Mesodermal cell (in vitro differentiated cells): Measurements from ENCODE around the gene OR1F1.
A peak's percentile ranks its signal among the peaks of the same experiment; 100 is the strongest.
"Not testable (repeated sequence)": the region's sequence is repeated elsewhere in the genome, so short reads cannot be mapped to it uniquely, and the experiment has no call there.

Experiments used
- H3K27ac ChIP-seq: 2 replicates; pipeline ENCODE4 v1.7.0; 2013; ENCODE audit warnings: mild to moderate bottlenecking, low read depth, low read length, moderate library complexity; ENCODE audit not compliant: severe bottlenecking
- H3K36me3 ChIP-seq: 2 replicates; pipeline ENCODE4 v1.7.1; 2013; ENCODE audit warnings: mild to moderate bottlenecking, low read length, moderate library complexity; ENCODE audit not compliant: control insufficient read depth, insufficient read depth
- H3K4me1 ChIP-seq: one replicate; pipeline ENCODE4 v1.7.1; 2013; ENCODE audit warnings: mild to moderate bottlenecking, low read length; ENCODE audit not compliant: insufficient read depth, control insufficient read depth, poor library complexity, severe bottlenecking
- H3K4me3 ChIP-seq: 2 replicates; pipeline ENCODE4 v1.7.0; 2013; ENCODE audit warnings: low read length, control low read depth, mild to moderate bottlenecking; ENCODE audit not compliant: insufficient read depth, poor library complexity, severe bottlenecking; ENCODE audit errors: extremely low read depth
- H3K9me3 ChIP-seq: 2 replicates; pipeline ENCODE4 v1.7.1; 2013; ENCODE audit warnings: mild to moderate bottlenecking, low read length, moderate library complexity; ENCODE audit not compliant: control insufficient read depth
- WGBS, 2 experiments: methylation state at CpG; one replicate each; pipeline ENCODE4 v1.1.5; 2013; ENCODE audit warnings: missing lambda C conversion rate in 2 of 2; ENCODE audit not compliant: insufficient coverage in 2 of 2; 5-methylcytosine and 5-hydroxymethylcytosine counted together

The OR1F1 gene

DNA sequence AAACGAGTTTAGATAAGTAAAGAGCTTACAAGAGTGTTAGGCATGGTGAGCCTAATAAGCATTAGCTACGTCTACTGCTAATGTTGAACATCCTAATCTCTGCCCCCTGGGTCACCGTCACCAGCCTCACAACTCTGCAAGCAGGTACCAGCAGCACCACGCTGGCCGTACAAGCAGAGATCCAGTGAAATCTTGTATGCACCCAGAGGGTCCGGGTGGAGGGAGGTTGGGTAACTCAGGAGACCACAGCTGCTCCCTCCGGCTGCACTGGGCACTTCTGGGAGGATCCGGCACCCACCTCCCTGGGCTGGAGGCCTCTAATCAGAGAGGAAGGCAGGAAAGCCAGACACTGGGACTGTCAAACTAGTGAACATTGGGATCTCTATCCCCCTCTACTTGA, 8.4 kb upstream of the OR1F1 start:
- no peak overlapping the region for H3K27ac ChIP-seq
- no peaks in the 10 kb centered on the region for H3K36me3 ChIP-seq
- H3K4me1 ChIP-seq: no peaks in the 10 kb centered on the region
- no peaks in the 10 kb centered on the region for H3K9me3 ChIP-seq
- H3K4me3 ChIP-seq: no peak overlapping the region
- 84 to 85% methylated on average over 7 to 8 of the region's 8 CpGs for WGBS, 2 experiments

DNA sequence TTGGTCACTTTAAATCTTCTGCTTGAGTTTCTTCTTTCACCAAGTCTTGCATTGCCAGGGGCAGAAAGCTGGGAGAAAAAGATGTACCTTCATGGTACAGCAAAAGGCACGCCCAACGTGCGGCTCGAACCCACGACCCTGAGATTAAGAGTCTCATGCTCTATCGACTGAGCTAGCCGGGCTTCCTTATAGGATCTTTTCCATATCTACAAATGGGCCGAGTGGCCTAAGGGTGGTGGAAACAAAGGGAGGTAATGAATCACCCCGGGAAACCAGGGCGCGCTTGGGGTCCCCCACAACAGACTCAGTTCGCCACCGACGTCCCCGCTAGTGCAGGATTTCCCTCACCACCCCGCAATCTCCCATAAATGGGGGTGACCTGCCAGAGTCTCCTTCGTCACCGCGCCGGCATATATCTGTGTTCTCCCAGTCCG, 7.5 kb upstream of the OR1F1 start:
- Histone ChIP-seq H3K9me3 (no peaks in the 10 kb centered on the region), H3K36me3 (no peaks in the 10 kb centered on the region), H3K27ac (no peak overlapping the region), H3K4me1 (no peaks in the 10 kb centered on the region), H3K4me3 (no peak overlapping the region)
- WGBS, 2 experiments: 50 to 61% methylated on average over 16 to 17 of the region's 21 CpGs

DNA sequence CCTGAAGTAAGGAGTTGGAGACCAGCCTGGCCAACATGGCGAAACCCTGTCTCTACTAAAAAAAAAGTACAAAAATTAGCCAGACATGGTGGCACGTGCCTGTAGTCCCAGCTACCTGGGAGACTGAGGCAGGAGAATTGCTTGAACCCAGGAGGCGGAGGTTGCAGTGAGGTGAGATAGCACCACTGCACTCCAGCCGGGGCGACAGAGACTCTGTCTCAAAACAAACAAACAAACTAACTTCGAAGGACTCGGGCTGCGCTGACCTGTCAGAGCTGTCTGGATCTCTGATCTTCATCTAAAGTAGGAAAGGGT, 5.8 kb upstream of the OR1F1 start:
- H3K4me3 ChIP-seq: peak overlapping the region; percentile 61
- WGBS, 2 experiments: 40 to 47% methylated on average over 4 to 7 of the region's 8 CpGs
- H3K36me3 ChIP-seq, H3K27ac ChIP-seq, H3K4me1 ChIP-seq, H3K9me3 ChIP-seq: not testable (repeated sequence)

DNA sequence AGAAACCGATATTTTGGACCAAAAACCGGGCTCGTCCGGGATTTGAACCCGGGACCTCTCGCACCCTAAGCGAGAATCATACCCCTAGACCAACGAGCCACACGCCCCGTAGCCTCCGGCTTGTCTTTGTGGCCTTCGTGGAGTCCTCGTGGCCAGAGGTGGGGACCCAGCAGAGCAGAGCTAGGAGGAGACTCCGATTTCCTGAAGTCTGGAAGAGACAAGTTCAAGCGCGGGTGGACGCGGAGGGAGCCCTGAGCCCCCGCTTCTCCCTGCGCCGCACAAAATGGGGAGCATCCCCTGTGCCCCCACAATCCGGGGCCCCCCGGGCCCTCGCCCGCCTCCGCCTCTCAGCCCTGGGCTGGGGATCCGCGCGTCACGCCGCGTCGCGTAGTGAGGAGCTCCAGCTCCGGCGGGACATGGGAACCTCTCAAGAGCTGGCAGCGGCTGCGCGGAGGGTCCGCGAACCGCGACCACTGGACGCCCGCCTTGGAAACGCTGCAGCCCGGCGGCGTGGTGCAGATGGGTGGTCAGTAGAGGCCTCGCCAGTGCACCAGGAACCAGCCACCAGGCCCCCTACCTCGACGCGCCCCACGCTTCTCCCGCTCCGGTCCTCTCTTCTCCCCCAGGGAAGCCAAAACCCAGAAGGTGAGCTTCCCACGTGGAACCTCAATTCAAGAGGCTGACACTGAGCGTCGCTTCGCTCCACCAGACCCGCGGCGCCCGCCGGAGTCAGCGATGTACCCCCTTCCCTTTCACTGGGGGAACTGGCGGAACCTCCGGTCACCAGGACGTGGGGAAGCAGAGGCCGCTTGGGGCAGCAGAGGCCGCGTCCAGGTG, 5.2 kb upstream of the OR1F1 start:
- 1% methylated on average over 52 to 62 of the region's 72 CpGs for WGBS, 2 experiments
- H3K4me1 ChIP-seq: no peaks in the 10 kb centered on the region

DNA sequence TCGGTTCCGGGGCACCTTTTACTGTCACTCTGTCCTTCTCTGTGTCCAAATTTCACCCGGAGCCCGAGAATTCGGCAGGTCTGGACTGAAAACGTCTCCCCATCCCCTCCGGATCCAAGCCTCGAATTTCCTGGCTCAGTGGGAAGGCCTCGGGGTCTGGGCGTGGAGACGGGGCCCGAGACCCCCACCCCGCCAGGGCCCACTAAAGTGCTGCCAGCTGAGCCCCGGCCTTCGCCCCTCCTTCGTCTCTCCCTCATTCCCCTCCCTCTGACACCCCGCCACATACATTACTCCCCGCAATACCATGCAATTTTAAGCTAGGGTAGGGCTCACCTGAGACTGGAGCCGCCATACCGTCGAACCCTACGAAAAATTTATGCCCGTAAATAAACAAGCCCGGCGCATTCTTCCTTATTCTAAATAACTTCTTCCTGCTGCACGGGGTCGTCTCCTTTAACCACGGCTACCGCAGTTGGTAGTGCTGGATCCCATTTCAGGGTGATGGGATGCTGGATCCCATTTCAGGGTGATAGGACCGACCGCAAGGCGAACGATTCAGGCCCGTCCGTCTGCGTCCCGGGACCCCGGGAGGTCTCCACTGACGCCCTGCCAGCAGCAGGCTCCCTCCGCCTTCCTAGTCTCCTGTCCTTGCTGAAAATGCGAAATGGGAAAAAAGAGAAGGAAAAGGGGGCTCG, 4.4 kb upstream of the OR1F1 start:
- Histone ChIP-seq H3K4me3 (peak overlapping the region; percentile 61), H3K4me1 (no peaks in the 10 kb centered on the region), H3K36me3 (no peaks in the 10 kb centered on the region), H3K9me3 (no peaks in the 10 kb centered on the region), H3K27ac (no peak overlapping the region)
- WGBS, 2 experiments: 2% methylated on average over 31 to 37 of the region's 42 CpGs

More for the DNA sequence above, 5.2 kb upstream of the OR1F1 start:
- H3K27ac ChIP-seq: no peak overlapping the region
- no peaks in the 10 kb centered on the region for H3K9me3 ChIP-seq
- peak overlapping the region; percentile 61 for H3K4me3 ChIP-seq
- no peaks in the 10 kb centered on the region for H3K36me3 ChIP-seq

DNA sequence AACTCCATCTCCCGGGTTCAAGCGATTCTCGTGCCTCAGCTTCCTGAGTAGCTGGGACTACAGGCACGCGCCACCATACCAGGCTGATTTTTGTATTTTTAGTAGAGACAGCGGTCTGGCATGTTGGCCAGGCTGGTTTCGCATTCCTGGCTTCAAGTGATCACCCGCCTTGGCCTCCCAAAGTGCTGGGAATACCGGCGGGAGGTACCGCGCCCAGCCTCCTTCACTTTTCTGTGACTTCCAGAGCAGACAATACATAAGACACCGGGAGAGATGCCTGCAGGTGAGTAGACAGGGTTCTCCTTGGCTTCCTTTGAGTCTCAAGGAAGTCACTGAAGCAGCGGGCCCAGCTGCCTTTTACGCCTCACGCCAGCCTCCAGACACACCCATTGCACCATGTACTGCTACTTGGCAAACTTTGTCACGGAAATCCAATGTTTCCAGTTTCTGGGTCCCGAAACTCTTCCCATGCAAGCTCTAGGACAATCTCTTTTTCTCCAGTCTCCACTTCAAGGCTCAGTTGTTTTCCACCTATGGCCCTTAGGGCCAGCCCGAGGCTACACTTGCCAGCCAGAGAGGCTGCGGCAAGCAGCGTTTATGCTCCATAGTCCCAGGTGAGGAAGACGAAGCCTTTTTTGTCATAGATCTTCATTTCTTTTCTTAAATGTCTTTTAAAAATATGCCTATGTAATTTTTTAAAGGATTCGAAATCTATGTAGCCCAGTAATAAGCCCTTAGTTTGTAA, 886 bp upstream of the OR1F1 start:
- WGBS, 2 experiments: 85 to 90% methylated on average over 13 to 19 of the region's 23 CpGs

DNA sequence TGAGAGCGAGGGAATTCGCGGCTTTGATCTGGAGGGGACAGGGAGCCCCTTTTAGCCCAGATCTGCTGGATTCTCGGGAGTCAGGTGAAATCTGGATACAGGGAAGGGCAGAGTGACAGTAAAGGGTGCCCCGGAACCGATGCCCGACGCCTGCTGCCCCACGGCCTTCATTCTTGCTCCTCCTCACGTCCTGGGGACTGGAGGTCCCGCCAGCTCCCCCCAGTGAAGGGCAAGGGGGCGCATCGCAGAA, 596 bp downstream of the OR1F1 start:
- WGBS, 2 experiments: 0% methylated on average over 9 to 13 of the region's 13 CpGs
- Histone ChIP-seq H3K4me3 (peak overlapping the region; percentile 64), H3K36me3 (no peaks in the 10 kb centered on the region), H3K4me1 (no peaks in the 10 kb centered on the region), H3K9me3 (no peaks in the 10 kb centered on the region), H3K27ac (no peak overlapping the region)

More for the DNA sequence above, 886 bp upstream of the OR1F1 start:
- Histone ChIP-seq H3K4me1 (no peaks in the 10 kb centered on the region), H3K27ac (no peak overlapping the region), H3K4me3 (no peak overlapping the region), H3K36me3 (no peaks in the 10 kb centered on the region), H3K9me3 (no peaks in the 10 kb centered on the region)

DNA sequence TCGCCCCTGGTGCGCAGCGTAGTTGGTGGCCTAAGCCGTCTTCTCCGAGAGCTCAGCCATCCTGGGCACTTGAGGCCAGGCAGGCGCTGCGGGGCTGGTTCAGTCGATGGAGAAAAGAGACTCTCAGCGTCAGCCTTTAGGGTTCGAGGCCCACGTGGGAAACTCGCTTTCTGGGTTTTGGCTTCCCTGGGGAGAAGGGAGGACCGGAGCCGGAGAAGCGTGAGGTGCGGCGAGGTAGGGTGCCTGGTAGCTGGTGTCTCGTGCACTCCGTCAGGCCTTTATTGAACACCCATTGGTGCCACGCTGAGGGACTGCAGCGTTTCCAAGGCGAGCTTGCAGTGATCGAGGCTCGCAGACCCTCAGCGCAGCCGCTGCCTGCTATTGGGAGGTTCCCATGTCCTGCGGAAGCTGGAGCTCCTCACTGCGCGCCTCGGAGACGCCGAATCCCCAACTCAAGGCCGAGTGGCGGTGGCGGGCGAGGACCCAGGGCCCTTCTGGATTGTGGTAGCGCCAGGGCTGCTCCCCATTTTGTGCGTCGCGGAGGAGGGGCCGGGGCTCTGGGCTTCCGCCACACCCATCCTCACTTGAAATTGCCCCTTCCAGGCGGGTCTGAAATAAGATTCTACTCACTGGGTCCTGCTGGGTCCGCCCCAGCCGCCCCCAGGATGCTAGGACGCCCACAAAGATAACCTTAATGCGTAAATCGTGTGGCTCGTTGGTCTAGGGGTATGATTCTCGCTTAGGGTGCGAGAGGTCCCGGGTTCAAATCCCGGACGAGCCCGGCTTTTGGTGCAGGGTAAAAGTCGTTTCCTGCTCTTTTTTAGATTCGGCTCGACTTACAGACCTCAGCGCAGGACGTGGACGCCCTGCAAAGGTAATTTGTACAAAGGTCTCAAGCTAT, 1.2 kb downstream of the OR1F1 start:
- WGBS, 2 experiments: 0 to 1% methylated on average over 58 to 60 of the region's 61 CpGs
- no peaks in the 10 kb centered on the region for H3K4me1 ChIP-seq

DNA sequence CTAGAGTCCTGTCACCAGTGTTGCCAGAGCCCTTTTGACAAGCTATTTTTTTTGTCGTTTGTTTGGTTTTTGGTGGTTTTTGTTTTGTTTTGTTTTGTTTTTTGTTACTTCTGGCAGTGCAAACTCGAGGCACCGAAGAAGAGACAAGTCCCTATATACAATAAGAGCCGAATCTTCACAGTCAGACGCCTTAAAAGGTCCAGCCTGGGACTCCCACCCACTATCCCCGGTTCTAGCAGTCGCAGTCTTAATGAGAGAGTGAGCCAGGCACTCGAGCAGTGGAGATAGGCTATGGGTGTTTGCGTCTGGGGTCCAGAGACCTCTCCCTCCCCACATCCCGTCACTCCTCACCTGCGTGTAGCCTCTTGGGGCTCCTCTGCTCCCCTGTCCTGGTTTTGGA, 1.9 kb downstream of the OR1F1 start:
- WGBS, 2 experiments: 5 to 16% methylated on average over 2 to 6 of the region's 11 CpGs
- H3K36me3 ChIP-seq: no peaks in the 10 kb centered on the region
- H3K4me1 ChIP-seq: no peaks in the 10 kb centered on the region

More for the DNA sequence above, 1.2 kb downstream of the OR1F1 start:
- peak overlapping the region; percentile 64 for H3K4me3 ChIP-seq
- no peaks in the 10 kb centered on the region for H3K36me3 ChIP-seq
- no peak overlapping the region for H3K27ac ChIP-seq
- H3K9me3 ChIP-seq: no peaks in the 10 kb centered on the region

DNA sequence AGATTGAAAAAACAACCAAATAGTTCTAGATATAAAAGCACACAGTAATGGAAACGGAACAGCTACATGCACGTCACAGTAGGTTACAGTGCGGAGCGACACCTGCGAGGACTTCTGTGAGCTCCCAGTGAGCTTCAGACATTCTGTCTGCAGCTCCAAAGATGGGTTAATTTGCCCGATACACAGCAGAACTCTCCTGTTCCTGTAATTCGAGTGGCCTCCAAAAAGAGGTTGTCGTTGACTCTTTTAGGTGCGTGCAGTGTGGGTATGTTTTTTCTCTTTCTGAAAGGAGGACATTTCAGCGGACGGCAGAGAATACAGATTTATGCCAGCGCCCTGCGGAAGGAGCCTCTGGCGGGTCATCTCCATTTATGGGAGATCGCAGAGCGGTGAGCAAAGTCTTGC, 2.9 kb downstream of the OR1F1 start:
- peak overlapping the region; percentile 36 for H3K4me3 ChIP-seq
- 3% methylated on average over 11 to 14 of the region's 16 CpGs for WGBS, 2 experiments
- no peaks in the 10 kb centered on the region for H3K36me3 ChIP-seq
- no peak overlapping the region for H3K27ac ChIP-seq
- no peaks in the 10 kb centered on the region for H3K9me3 ChIP-seq
- no peaks in the 10 kb centered on the region for H3K4me1 ChIP-seq

More for the DNA sequence above, 1.9 kb downstream of the OR1F1 start:
- Histone ChIP-seq H3K27ac (no peak overlapping the region), H3K9me3 (no peaks in the 10 kb centered on the region), H3K4me3 (peak overlapping the region; percentile 64)
